ENCODE data around the gene DCST2. TPM values are rescaled to one million over a fixed set of nuclear protein-coding genes. Genes with fewer than 3 reads are reported as not detected.

DCST2 gene
- polyA plus RNA-seq, 3 donors, result 2.6 TPM; not detected in 2

- peaks cover 61 to 76% of the 10 kb centered on the region in 2 donors for H3K36me3 Mint-ChIP-seq
- H3K27me3 Mint-ChIP-seq (ENCODE audit: low read depth in 3 of 3), result peaks cover 0 to 7% (median 0%) of the 10 kb centered on the region in 3 donors
- H3K4me1 Mint-ChIP-seq, result peaks cover 34% of the 10 kb centered on the region
- peak overlapping the region in 2 of 7 donors; percentile 58 to 63 for H3K27ac Mint-ChIP-seq
- no peak overlapping the region for H2AFZ ChIP-seq (ENCODE audit: insufficient read depth, low read depth, low read length, poor library complexity, severe bottlenecking)
- peaks cover 66% of the 10 kb centered on the region for H3K79me2 ChIP-seq (ENCODE audit: insufficient read depth, low read length)
- peak overlapping the region in 1 of 2 donors; percentile 38 for H3K27ac ChIP-seq (ENCODE audit: low read depth in 1 of 2, low read length in 2 of 2)
- no peaks in the 10 kb centered on the region for H3K9me3 ChIP-seq (replicated peaks in 1 of 2; ENCODE audit: control insufficient read depth in 1 of 2, insufficient read depth in 1 of 2, low read length in 2 of 2)
- H4K20me1 ChIP-seq (ENCODE audit: insufficient read depth, low read length), result peaks cover 85% of the 10 kb centered on the region
- no CpG with 5 or more reads among the region's 3 CpGs for WGBS (ENCODE audit: insufficient coverage)
- H3K4me3 ChIP-seq (replicated peaks in 1 of 3; ENCODE audit: low read depth in 2 of 3, low read length in 3 of 3), result no peak overlapping the region
- no peak overlapping the region for H3K9ac ChIP-seq (ENCODE audit: insufficient read depth, low read length, poor library complexity, severe bottlenecking)
- no peak for TF ChIP-seq CTCF (IDR thresholded peaks at IDR 0.05)
- peaks cover 53 to 64% of the 10 kb centered on the region in 2 donors for H3K36me3 ChIP-seq (replicated peaks in 1 of 2; ENCODE audit: control insufficient read depth in 1 of 2, insufficient read depth in 2 of 2, low read length in 2 of 2)
- peaks cover 38 to 40% of the 10 kb centered on the region in 2 donors for H3K4me1 ChIP-seq (ENCODE audit: control insufficient read depth in 1 of 2, insufficient read depth in 2 of 2, low read length in 2 of 2)
- no peak overlapping the region for H3K4me2 ChIP-seq (replicated peaks; ENCODE audit: extremely low read depth, low read length, poor library complexity, severe bottlenecking)
- no peaks in the 10 kb centered on the region for H3K9me3 Mint-ChIP-seq
- DNase-seq, result no peak
- no peak overlapping the region for H3K4me3 Mint-ChIP-seq
- no peaks in the 10 kb centered on the region for H3K27me3 ChIP-seq (ENCODE audit: control insufficient read depth in 2 of 2, insufficient read depth in 2 of 2, low read length in 2 of 2)
- intact Hi-C loops (cut with micrococcal nuclease), result no loop called here
Measured at GRCh38 chr1:154968731-154969130, 64.8 kb downstream of the DCST2 start.

Small RNA genes within 50 kb of the gene (small RNA-seq; reads per million reads assigned to genes)
- gene MIR4258 (ENCODE audit: insufficient read length, low read depth), result not detected

Other genes starting within 250 kb of the DCST2 start
- gene KCNN3, start 163.5 kb downstream of the DCST2 start, polyA plus RNA-seq, result not detected
- gene PMVK, start 97.1 kb downstream of the DCST2 start, polyA plus RNA-seq, result 10 to 100 TPM; 17.2 to 43.2 (median 41.9) TPM
- 10 to 100 TPM; 23.1 to 31.7 (median 24.0) TPM for gene PBXIP1, start 77.7 kb downstream of the DCST2 start, polyA plus RNA-seq
- gene PYGO2, start 72.0 kb downstream of the DCST2 start, polyA plus RNA-seq, result 10 to 100 TPM in 2 of 3 donors, 1 to 10 TPM in 1; 8.2 to 12.5 (median 12.0) TPM
- 10 to 100 TPM; 26.7 to 70.6 (median 31.5) TPM for gene SHC1, start 63.0 kb downstream of the DCST2 start, polyA plus RNA-seq
- gene CKS1B, start 59.1 kb downstream of the DCST2 start, polyA plus RNA-seq, result 10 to 100 TPM in 2 of 3 donors, 1 to 10 TPM in 1; 9.4 to 22.6 (median 18.0) TPM
- 10 to 100 TPM; 31.5 to 41.6 (median 35.1) TPM for gene FLAD1, start 50.4 kb downstream of the DCST2 start, polyA plus RNA-seq
- not detected for gene LENEP, start 40.2 kb downstream of the DCST2 start, polyA plus RNA-seq
- gene ZBTB7B, start 31.0 kb downstream of the DCST2 start, polyA plus RNA-seq, result 100 to 1,000 TPM in 1 of 3 donors, 1 to 10 TPM in 2; 6.3 to 149 (median 9.6) TPM
- gene DCST1, start within 50 bp of the DCST2 start, polyA plus RNA-seq, result under 1 TPM in 1 of 3 donors, not detected in 2; 0.05 TPM
- 100 to 1,000 TPM in 1 of 3 donors, 10 to 100 TPM in 2; 44.5 to 202 (median 74.3) TPM for gene ADAM15, start 17.5 kb upstream of the DCST2 start, polyA plus RNA-seq
- gene EFNA4, start 30.0 kb upstream of the DCST2 start, polyA plus RNA-seq, result 1 to 10 TPM; 2.3 to 8.0 (median 4.1) TPM
- 1 to 10 TPM in 1 of 3 donors, under 1 TPM in 2; 0.45 to 1.7 (median 0.92) TPM for gene EFNA3, start 45.1 kb upstream of the DCST2 start, polyA plus RNA-seq
- gene EFNA1, start 94.1 kb upstream of the DCST2 start, polyA plus RNA-seq, result 1 to 10 TPM in 1 of 3 donors, not detected in 2; 1.2 TPM
- gene SLC50A1, start 102.1 kb upstream of the DCST2 start, polyA plus RNA-seq, result 10 to 100 TPM; 40.0 to 50.8 (median 49.4) TPM
- gene DPM3, start 106.8 kb upstream of the DCST2 start, polyA plus RNA-seq, result 100 to 1,000 TPM in 2 of 3 donors, 10 to 100 TPM in 1; 99.9 to 141 (median 105) TPM
- gene KRTCAP2, start 139.5 kb upstream of the DCST2 start, polyA plus RNA-seq, result 100 to 1,000 TPM; 157 to 256 (median 247) TPM
- under 1 TPM in 1 of 3 donors, not detected in 2; 0.13 TPM for gene TRIM46, start 140.1 kb upstream of the DCST2 start, polyA plus RNA-seq
- 10 to 100 TPM in 1 of 3 donors, 1 to 10 TPM in 2; 3.2 to 50.7 (median 5.3) TPM for gene THBS3, start 174.1 kb upstream of the DCST2 start, polyA plus RNA-seq
- gene MTX1, start 174.9 kb upstream of the DCST2 start, polyA plus RNA-seq, result 100 to 1,000 TPM in 1 of 3 donors, 10 to 100 TPM in 2; 79.7 to 101 (median 86.0) TPM
- 1 to 10 TPM in 2 of 3 donors, under 1 TPM in 1; 0.87 to 7.5 (median 1.9) TPM for gene ENTREP3, start 221.7 kb upstream of the DCST2 start, polyA plus RNA-seq
- gene SCAMP3, start 228.6 kb upstream of the DCST2 start, polyA plus RNA-seq, result 10 to 100 TPM; 54.9 to 69.8 (median 64.9) TPM
- gene CLK2, start 239.7 kb upstream of the DCST2 start, polyA plus RNA-seq, result 100 to 1,000 TPM in 1 of 3 donors, 1 to 10 TPM in 2; 7.3 to 143 (median 9.6) TPM
- 1 to 10 TPM in 1 of 3 donors, under 1 TPM in 1, not detected in 1; 0.15 to 2.3 TPM for gene HCN3, start 243.7 kb upstream of the DCST2 start, polyA plus RNA-seq